ENCODE results near the gene LRRC45.

GRCh38 chr17:81980122-81980521, 43.0 kb upstream of the LRRC45 start:
- no peak for TF ChIP-seq USF2 (CRISPR knock-in tag; IDR thresholded peaks at IDR 0.05)
- no peak for TF ChIP-seq CREB1 (CRISPR knock-in tag; IDR thresholded peaks at IDR 0.05)
- TF ChIP-seq ZSCAN18 (CRISPR knock-in tag; IDR thresholded peaks at IDR 0.05), result no peak
- TF ChIP-seq CTCF (IDR thresholded peaks at IDR 0.05), result no peak
- no peak for TF ChIP-seq STAT6 (CRISPR knock-in tag; conservative IDR thresholded peaks at IDR 0.05; ENCODE audit: low read depth)
- TF ChIP-seq FOXJ3 (CRISPR knock-in tag; IDR thresholded peaks at IDR 0.05; ENCODE audit: borderline replicate concordance), result no peak
- TF ChIP-seq HMGXB4 (CRISPR knock-in tag; IDR thresholded peaks at IDR 0.05), result no peak
- TF ChIP-seq MAX (CRISPR knock-in tag; IDR thresholded peaks at IDR 0.05), result no peak
- no peak for TF ChIP-seq SP1 (CRISPR knock-in tag; conservative IDR thresholded peaks at IDR 0.05)
- TF ChIP-seq ATF1 (CRISPR knock-in tag; IDR thresholded peaks at IDR 0.05), result no peak
- no peak for TF ChIP-seq MYBL2 (CRISPR knock-in tag; IDR thresholded peaks at IDR 0.05)

Measured in WTC11 (cell line).